Heart left ventricle (tissue), 16 donors: ENCODE measurements around the gene CD22. TPM values are rescaled to one million over a fixed set of nuclear protein-coding genes. Genes with fewer than 3 reads are reported as not detected.

Experiments
- ATAC-seq, 4 donors: fragments of 200-7000 bp; cut with Tn5 transposase; one replicate each; pipeline ENCODE4 v1.9.1; 2020 to 2022; ENCODE audit warnings: moderate library complexity in 4 of 4, mild to moderate bottlenecking in 3 of 4, moderate number of reproducible peaks in 1 of 4
- DNase-seq, 5 donors: peaks; one replicate each; pipeline ENCODE4 v3.0.0-alpha.2; 2020
- H3K27ac ChIP-seq, 12 donors: fragments of 200-600 bp; sonication (generic) in 4 of 12; one replicate each; pipeline versions ENCODE4 v1.5.0 to v1.8.0; 2016 to 2022; ENCODE audit warnings: mild to moderate bottlenecking in 2 of 12
- H3K27me3 ChIP-seq, 9 donors: fragments of 200-600 bp; sonication (generic) in 2 of 9; one replicate each; pipeline versions ENCODE4 v1.5.1 to v1.8.0; 2016 to 2022; ENCODE audit warnings: mild to moderate bottlenecking in 3 of 9
- H3K36me3 ChIP-seq, 9 donors: fragments of 200-600 bp; sonication (generic) in 2 of 9; one replicate each; pipeline versions ENCODE4 v1.5.0 to v1.8.0; 2018 to 2022; ENCODE audit warnings: mild to moderate bottlenecking in 2 of 9
- H3K4me1 ChIP-seq, 12 donors: fragments of 200-600 bp; sonication (generic) in 4 of 12; one replicate each; pipeline versions ENCODE4 v1.5.0 to v1.8.0; 2016 to 2022; ENCODE audit warnings: mild to moderate bottlenecking in 3 of 12
- H3K4me3 ChIP-seq, 12 donors: fragments of 200-600 bp; sonication (generic) in 4 of 12; one replicate each; pipeline versions ENCODE4 v1.5.0 to v1.8.0; 2017 to 2022; ENCODE audit warnings: mild to moderate bottlenecking in 9 of 12, moderate library complexity in 4 of 12
- H3K9me3 ChIP-seq, 12 donors: fragments of 200-600 bp; sonication (generic) in 4 of 12; one replicate each; pipeline versions ENCODE4 v1.5.0 to v1.8.0; 2016 to 2022; ENCODE audit warnings: mild to moderate bottlenecking in 1 of 12
- POLR2A ChIP-seq, 2 donors: fragments of 450-650 bp; IDR thresholded peaks; one replicate each; pipeline ENCODE4 v1.6.1; 2017; ENCODE audit warnings: antibody characterized with exemption in 2 of 2, mild to moderate bottlenecking in 2 of 2, moderate library complexity in 2 of 2
- WGBS, 4 donors: extraction: QIAGEN DNeasy Blood & Tissue Kit in 2 of 4; methylation state at CpG; one replicate each; pipeline versions ENCODE4 v1.1.5 to v1.1.7; 2013 to 2018; 5-methylcytosine and 5-hydroxymethylcytosine counted together
- intact Hi-C, 10 donors: fragments of 100-400 bp; cut with DNase I; formaldehyde crosslinking; loops; one replicate each; pipeline versions ENCODE4 v1.11.1 to v1.14.2; 2022
- polyA plus RNA-seq, 2 donors: library from polyadenylated mRNA; stranded (reverse); fragments of 200-250 nt; gene quantifications; one replicate each; pipeline ENCODE4 v1.2.3, GENCODE V29; 2013
- total RNA-seq, 9 donors: library from RNA; depleted of rRNA in 2 of 9; stranded (reverse); fragments of >200 nt in 2 of 9; fragmentation: NEBNext Ultra II Directional in 3 of 9; extraction: Animal tissue kit (Norgen Biotek cat#: 25700) in 3 of 9; gene quantifications; one replicate each; pipeline versions ENCODE4 v1.1.0 to v1.2.4, GENCODE V29; 2016 to 2023
- TF ChIP-seq, protein P1 (sequence below), 12 donors: fragments of 200-600 bp; sonication (generic) in 4 of 12; IDR thresholded peaks; one replicate each; pipeline versions ENCODE4 v1.5.0 to v1.8.0; 2018 to 2022; ENCODE audit warnings: antibody characterized with exemption in 12 of 12, mild to moderate bottlenecking in 5 of 12
- donor health status: ischemic (EF 13 %, LVEDD 7.1; RV severe dilation, severe dysfunction).
- donor health status: healthy with polysubstance abuse.
- donor health status: DM: no; HTN: yes; CAD: no.
- donor health status: DM: no; HTN: no; CAD: no.
- donor health status: ischemic (EF 25% LVEDD 6.9; RV normal size, moderate dysfunction).
- donor health status: ischemic (EF 25% LVEDD 5.7; RV mildly dilated, moderate dysfunction).
- donor health status: healthy.
- donor health status: DM: yes; HTN: yes; CAD: no.
- donor health status: ischemic (EF 35%, LVEDD 5.7; RV mildly dilated, moderate dysfunction).
- donor health status: nonischemic (EF 11% LVEDD 7.7; RV severe dilation, severe dysfunction).
- donor health status: DM: yes; HTN: yes; CAD: no.
- donor health status: PGD.
- donor health status: ischemic (EF 29% LVEDD 5.4; RV normal size, mild dysfunction).
- donor health status: nonischemic (EF 23%, LVEDD 6.1; RV moderate dilation, normal function).

Gene CD22
- total and polyA plus RNA-seq, 11 donors = 0.11 to 3.3 (median 1.0) TPM; not detected in 2

DNA sequence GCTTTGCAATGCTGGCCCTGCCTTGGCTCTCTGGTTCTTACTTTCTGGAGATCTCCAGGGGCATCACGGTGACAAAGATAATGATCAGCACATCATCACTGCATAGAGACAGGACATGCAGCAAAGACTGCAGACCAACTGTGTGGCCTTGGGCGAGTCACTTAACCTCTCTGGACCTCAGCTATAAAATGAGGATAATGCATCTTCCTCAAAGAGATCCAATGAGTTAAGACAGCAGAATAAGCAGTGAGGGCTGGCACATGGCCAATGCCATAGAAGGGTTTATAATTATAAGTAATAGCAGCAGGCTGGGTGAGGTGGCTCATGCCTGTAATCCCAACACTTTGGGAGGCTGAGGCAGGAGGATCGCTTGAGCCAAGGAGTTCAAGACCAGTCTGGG, 34.7 kb upstream of the CD22 start:
- H3K9me3 ChIP-seq = no peaks in the 10 kb centered on the region
- H3K36me3 ChIP-seq = no peaks in the 10 kb centered on the region
- no peak overlapping the region for H3K27ac ChIP-seq
- no peaks in the 10 kb centered on the region for H3K4me1 ChIP-seq
- peaks cover 0 to 42% (median 9%) of the 10 kb centered on the region in 9 donors for H3K27me3 ChIP-seq
- TF ChIP-seq POLR2A (IDR thresholded peaks at IDR 0.05) = no peak
- TF ChIP-seq, protein P1, sequence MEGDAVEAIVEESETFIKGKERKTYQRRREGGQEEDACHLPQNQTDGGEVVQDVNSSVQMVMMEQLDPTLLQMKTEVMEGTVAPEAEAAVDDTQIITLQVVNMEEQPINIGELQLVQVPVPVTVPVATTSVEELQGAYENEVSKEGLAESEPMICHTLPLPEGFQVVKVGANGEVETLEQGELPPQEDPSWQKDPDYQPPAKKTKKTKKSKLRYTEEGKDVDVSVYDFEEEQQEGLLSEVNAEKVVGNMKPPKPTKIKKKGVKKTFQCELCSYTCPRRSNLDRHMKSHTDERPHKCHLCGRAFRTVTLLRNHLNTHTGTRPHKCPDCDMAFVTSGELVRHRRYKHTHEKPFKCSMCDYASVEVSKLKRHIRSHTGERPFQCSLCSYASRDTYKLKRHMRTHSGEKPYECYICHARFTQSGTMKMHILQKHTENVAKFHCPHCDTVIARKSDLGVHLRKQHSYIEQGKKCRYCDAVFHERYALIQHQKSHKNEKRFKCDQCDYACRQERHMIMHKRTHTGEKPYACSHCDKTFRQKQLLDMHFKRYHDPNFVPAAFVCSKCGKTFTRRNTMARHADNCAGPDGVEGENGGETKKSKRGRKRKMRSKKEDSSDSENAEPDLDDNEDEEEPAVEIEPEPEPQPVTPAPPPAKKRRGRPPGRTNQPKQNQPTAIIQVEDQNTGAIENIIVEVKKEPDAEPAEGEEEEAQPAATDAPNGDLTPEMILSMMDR (IDR thresholded peaks at IDR 0.05) = no peak
- DNase-seq = no peak
- no peak for ATAC-seq
- no peak overlapping the region for H3K4me3 ChIP-seq
- WGBS, 4 donors = 66 to 70% (median 68%) methylated on average over 3 of the region's 3 CpGs
- intact Hi-C loops = no loop called here

DNA sequence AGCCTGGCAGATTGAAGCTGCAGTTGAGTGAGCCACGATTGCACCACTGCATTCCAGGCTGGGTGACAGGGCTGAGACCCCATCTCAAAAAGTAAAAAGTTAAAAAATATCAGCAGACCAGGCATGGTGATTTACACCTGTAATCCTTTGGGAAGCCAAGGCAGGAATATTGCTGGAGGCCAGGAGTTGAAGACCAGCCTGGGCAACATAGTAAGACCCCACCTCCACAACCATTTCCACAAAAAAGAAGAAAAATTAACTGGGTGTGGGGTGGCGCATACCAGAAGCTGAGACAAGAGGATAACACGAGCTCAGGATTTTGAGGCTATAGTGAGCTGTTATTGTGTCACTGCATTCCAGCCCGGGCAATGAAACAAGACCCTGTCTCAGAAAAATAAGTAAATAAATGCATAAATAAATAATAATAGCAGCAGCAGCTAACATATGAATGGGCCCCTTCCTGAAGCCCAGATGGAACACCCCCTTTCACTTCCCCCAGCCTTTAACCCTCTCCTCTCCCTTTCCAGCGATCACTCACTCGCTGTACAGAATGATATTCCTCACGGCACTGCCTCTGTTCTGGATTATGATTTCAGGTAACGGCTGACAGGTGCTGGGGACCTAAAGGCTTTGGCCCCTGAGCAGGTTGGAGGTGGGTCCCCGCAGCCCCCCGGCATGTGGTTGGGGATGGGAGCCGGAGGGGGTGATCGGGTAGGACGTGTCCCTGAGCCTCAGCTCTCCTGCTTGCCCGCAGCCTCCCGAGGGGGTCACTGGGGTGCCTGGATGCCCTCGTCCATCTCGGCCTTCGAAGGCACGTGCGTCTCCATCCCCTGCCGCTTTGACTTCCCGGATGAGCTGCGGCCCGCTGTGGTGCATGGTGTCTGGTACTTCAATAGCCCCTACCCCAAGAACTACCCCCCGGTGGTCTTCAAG, 33.9 kb upstream of the CD22 start:
- ATAC-seq (no peak), DNase-seq (no peak)
- Histone ChIP-seq H3K4me1 (peaks cover 0 to 4% (median 0%) of the 10 kb centered on the region in 12 donors), H3K4me3 (no peak overlapping the region), H3K27me3 (peaks cover 0 to 47% (median 15%) of the 10 kb centered on the region in 9 donors), H3K9me3 (no peaks in the 10 kb centered on the region), H3K36me3 (no peaks in the 10 kb centered on the region), H3K27ac (no peak overlapping the region)
- TF ChIP-seq, protein P1 (IDR thresholded peaks at IDR 0.05) = no peak
- no peak for TF ChIP-seq POLR2A (IDR thresholded peaks at IDR 0.05)
- 43 to 63% (median 62%) methylated on average over 12 to 25 of the region's 25 CpGs for WGBS, 4 donors
- intact Hi-C loops = no loop called here

DNA sequence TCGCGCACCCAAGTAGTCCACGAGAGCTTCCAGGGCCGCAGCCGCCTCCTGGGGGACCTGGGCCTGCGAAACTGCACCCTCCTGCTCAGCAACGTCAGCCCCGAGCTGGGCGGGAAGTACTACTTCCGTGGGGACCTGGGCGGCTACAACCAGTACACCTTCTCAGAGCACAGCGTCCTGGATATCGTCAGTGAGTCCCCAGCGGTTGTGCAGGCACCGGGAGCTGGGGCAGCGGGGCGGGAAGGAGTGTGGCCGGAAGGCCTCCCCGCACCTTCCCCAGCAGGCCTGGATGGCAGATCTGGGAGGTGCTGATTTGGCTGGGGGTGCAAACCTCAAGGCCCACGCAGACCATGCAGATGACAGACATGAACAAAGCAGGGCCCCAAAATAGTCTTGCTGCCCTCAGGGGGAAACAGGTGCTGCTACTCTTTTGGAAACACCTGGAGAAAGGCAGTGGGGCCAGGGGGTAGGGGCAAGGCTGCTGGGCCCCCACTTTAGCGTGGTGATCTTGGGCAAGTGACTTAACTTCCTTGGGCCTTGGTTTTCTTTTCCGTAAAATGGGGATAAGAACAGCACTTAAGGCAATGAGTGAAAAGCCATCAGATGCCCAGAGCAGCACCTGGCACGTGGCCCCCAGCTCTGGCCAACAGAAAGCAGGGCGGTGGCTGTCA, 33.1 kb upstream of the CD22 start:
- Histone ChIP-seq H3K27ac (no peak overlapping the region), H3K4me1 (peaks cover 0 to 5% (median 0%) of the 10 kb centered on the region in 12 donors), H3K9me3 (no peaks in the 10 kb centered on the region), H3K27me3 (peaks cover 0 to 54% (median 21%) of the 10 kb centered on the region in 9 donors), H3K4me3 (no peak overlapping the region), H3K36me3 (no peaks in the 10 kb centered on the region)
- WGBS, 4 donors = 39 to 46% (median 44%) methylated on average over 17 to 24 of the region's 24 CpGs
- TF ChIP-seq POLR2A (IDR thresholded peaks at IDR 0.05) = no peak
- TF ChIP-seq, protein P1 (IDR thresholded peaks at IDR 0.05) = no peak
- intact Hi-C loops = no loop called here
- DNase-seq = no peak
- ATAC-seq = no peak
